DMS 273 treated with DMSO at 0.1 percent for 48 hours (cell line): ENCODE measurements around the gene FRZB.
A peak's percentile ranks its signal among the peaks of the same experiment; 100 is the strongest.

Source experiments
- DNase-seq: peaks from one replicate; lab custom pipeline; 2025; lab: John Stamatoyannopoulos, UW

The FRZB gene

GRCh38 chr2:182845794-182846417 is 20.5 kb downstream of the FRZB start:
- no peak for DNase-seq

GRCh38 chr2:182836451-182836850 is 30.0 kb downstream of the FRZB start:
- DNase-seq: no peak

GRCh38 chr2:182834293-182834692 is 32.1 kb downstream of the FRZB start:
- no peak for DNase-seq

GRCh38 chr2:182833084-182833854 is 33.2 kb downstream of the FRZB start:
- no peak for DNase-seq

GRCh38 chr2:182831921-182832320 is 34.5 kb downstream of the FRZB start:
- no peak for DNase-seq

GRCh38 chr2:182831101-182831500 is 35.3 kb downstream of the FRZB start:
- DNase-seq: peak; percentile 80

- DNase-seq: no peak
Observed at GRCh38 chr2:182827182-182827879, 39.1 kb downstream of the FRZB start.

GRCh38 chr2:182826496-182826895 is 39.9 kb downstream of the FRZB start:
- DNase-seq: no peak

GRCh38 chr2:182826064-182826463 is 40.4 kb downstream of the FRZB start:
- DNase-seq: no peak

- DNase-seq: no peak
Observed at GRCh38 chr2:182824767-182825158, 41.7 kb downstream of the FRZB start.

- no peak for DNase-seq
Observed at GRCh38 chr2:182824056-182824766, 42.2 kb downstream of the FRZB start.

- no peak for DNase-seq
Observed at GRCh38 chr2:182822733-182823132, 43.7 kb downstream of the FRZB start.

GRCh38 chr2:182821182-182821581 is 45.3 kb downstream of the FRZB start:
- DNase-seq: no peak

GRCh38 chr2:182819412-182819811 is 47.0 kb downstream of the FRZB start:
- no peak for DNase-seq

- no peak for DNase-seq
Observed at GRCh38 chr2:182818925-182819324, 47.5 kb downstream of the FRZB start.

- no peak for DNase-seq
Observed at GRCh38 chr2:182818501-182818900, 47.9 kb downstream of the FRZB start.

GRCh38 chr2:182817558-182817957 is 48.9 kb downstream of the FRZB start:
- DNase-seq: no peak

- no peak for DNase-seq
Observed at GRCh38 chr2:182816866-182817265, 49.6 kb downstream of the FRZB start.

- no peak for DNase-seq
Observed at GRCh38 chr2:182814804-182815203, 51.6 kb downstream of the FRZB start.

- no peak for DNase-seq
Observed at GRCh38 chr2:182814380-182814779, 52.1 kb downstream of the FRZB start.

GRCh38 chr2:182810087-182810486 is 56.4 kb downstream of the FRZB start:
- no peak for DNase-seq

- no peak for DNase-seq
Observed at GRCh38 chr2:182807319-182807718, 59.1 kb downstream of the FRZB start.

GRCh38 chr2:182804128-182804527 is 62.3 kb downstream of the FRZB start:
- DNase-seq: no peak
